A549 (cell line): ENCODE measurements around the gene EPHB4. TPM values are rescaled to one million over a fixed set of nuclear protein-coding genes. Genes with fewer than 3 reads are reported as not detected.

ENCODE experiments used
- ATAC-seq, 2 experiments: fragments of 200-7000 bp in 1 of 2; fragments of >200 bp in 1 of 2; cut with Nextera tagmentation in 1 of 2; cut with Tn5 transposase in 1 of 2; 3 replicates each; pipeline versions ENCODE4 v1.8.0 to v1.9.1; 2018 to 2020; ENCODE audit warnings: mild to moderate bottlenecking in 1 of 2, moderate library complexity in 1 of 2
- CTCF ChIA-PET: fragments of 300-600 bp; sonication (Branson Sonifier 250); formaldehyde crosslinking; extraction: SDS; loops from one replicate; lab custom pipeline; 2021; ENCODE audit warnings: antibody characterized with exemption, inconsistent platforms; lab: Yijun Ruan, JAX
- POLR2A ChIA-PET: fragments of 350-600 bp; formaldehyde crosslinking; extraction: SDS; loops from one replicate; lab custom pipeline; 2021; ENCODE audit warnings: antibody characterized with exemption, inconsistent platforms; lab: Yijun Ruan, JAX
- DNase-seq, 2 experiments: peaks; one replicate each; pipeline versions ENCODE4 v3.0.0 to v3.0.0-alpha.2; 2011 to 2016; ENCODE audit warnings: low read depth in 1 of 2, low spot score in 1 of 2
- FAIRE-seq: peaks from 2 replicates; lab custom pipeline; 2011; peaks lifted over from hg19 to GRCh38; lab: Jason Lieb, UNC
- H3K27ac ChIP-seq, 2 experiments: fragments of >200 bp; sonication (Bioruptor Twin); formaldehyde crosslinking; 3 replicates each; pipeline ENCODE4 v1.5.1; 2016 to 2017
- H3K4me1 ChIP-seq: fragments of >200 bp; sonication (Bioruptor Twin); formaldehyde crosslinking; 3 replicates; pipeline ENCODE4 v1.6.1; 2016
- H3K4me2 ChIP-seq: fragments of >200 bp; sonication (Bioruptor Twin); formaldehyde crosslinking; 3 replicates; pipeline ENCODE4 v1.6.1; 2016
- H3K4me3 ChIP-seq: fragments of >200 bp; sonication (Bioruptor Twin); formaldehyde crosslinking; 3 replicates; pipeline ENCODE4 v1.5.1; 2016
- H3K9me3 ChIP-seq: fragments of >200 bp; sonication (Bioruptor Twin); formaldehyde crosslinking; 3 replicates; pipeline ENCODE4 v1.6.1; 2016
- CBX2 ChIP-seq: fragments of 200-600 bp; sonication (generic); IDR thresholded peaks from 2 replicates; pipeline ENCODE4 v1.6.1; 2016; ENCODE audit warnings: low read depth, mild to moderate bottlenecking, borderline replicate concordance
- CHD2 ChIP-seq: fragments of 150-350 bp; IDR thresholded peaks from 2 replicates; pipeline ENCODE4 v1.6.1; 2014; ENCODE audit warnings: low read length; ENCODE audit not compliant: partially characterized antibody
- CHD4 ChIP-seq: fragments of 200-600 bp; sonication (generic); IDR thresholded peaks from 2 replicates; pipeline ENCODE4 v1.6.1; 2016; ENCODE audit warnings: antibody characterized with exemption, mild to moderate bottlenecking, borderline replicate concordance
- EHF ChIP-seq: fragments of 250-450 bp; sonication (Bioruptor Pico); IDR thresholded peaks from 2 replicates; pipeline ENCODE4 v1.5.0; 2020; ENCODE audit warnings: mild to moderate bottlenecking
- ESRRA ChIP-seq: fragments of 150-350 bp; IDR thresholded peaks from 2 replicates; pipeline ENCODE4 v1.6.1; 2014; ENCODE audit warnings: mild to moderate bottlenecking, low read length, borderline replicate concordance
- FOSL2 ChIP-seq, 2 experiments: fragments of 450-650 bp in 1 of 2; fragments of >200 bp in 1 of 2; sonication (Bioruptor Twin) in 1 of 2; formaldehyde crosslinking; IDR thresholded peaks; 2 replicates each; pipeline versions ENCODE4 v1.5.0 to v1.6.1; 2016 to 2020; ENCODE audit warnings: mild to moderate bottlenecking in 1 of 2, moderate library complexity in 1 of 2
- HEYL ChIP-seq: fragments of 250-450 bp; sonication (Bioruptor Pico); IDR thresholded peaks from 2 replicates; pipeline ENCODE4 v1.8.0; 2021; ENCODE audit warnings: mild to moderate bottlenecking, moderate library complexity
- HOXB5 ChIP-seq: fragments of 250-450 bp; sonication (Bioruptor Pico); IDR thresholded peaks from 2 replicates; pipeline ENCODE4 v1.5.0; 2020; ENCODE audit warnings: mild to moderate bottlenecking, moderate library complexity
- JUN ChIP-seq, 2 experiments: fragments of >200 bp; sonication (Bioruptor Twin); formaldehyde crosslinking; IDR thresholded peaks; 2 replicates in 1 of 2; 3 replicates in 1 of 2; pipeline ENCODE4 v1.6.1; 2016 to 2017
- KDM1A ChIP-seq: fragments of 200-600 bp; sonication (generic); IDR thresholded peaks from 2 replicates; pipeline ENCODE4 v1.6.1; 2016; ENCODE audit warnings: low read depth, mild to moderate bottlenecking
- NPAS2 ChIP-seq: fragments of 250-450 bp; sonication (Bioruptor Pico); IDR thresholded peaks from 2 replicates; pipeline ENCODE4 v1.8.0; 2022; ENCODE audit warnings: mild to moderate bottlenecking, moderate library complexity, borderline replicate concordance
- NR3C1 ChIP-seq: fragments of >200 bp; sonication (Bioruptor Twin); formaldehyde crosslinking; IDR thresholded peaks from 3 replicates; pipeline ENCODE4 v1.6.1; 2017
- PHF8 ChIP-seq: fragments of 200-600 bp; sonication (generic); IDR thresholded peaks from 2 replicates; pipeline ENCODE4 v1.6.1; 2016; ENCODE audit warnings: low read depth, mild to moderate bottlenecking, antibody characterized with exemption, moderate library complexity, borderline replicate concordance
- POLR2A ChIP-seq: IDR thresholded peaks from 2 replicates; pipeline ENCODE4 v1.6.1; 2012; ENCODE audit warnings: mild to moderate bottlenecking, low read length
- RAD21 ChIP-seq, 2 experiments: fragments of >200 bp in 1 of 2; sonication (Bioruptor Twin) in 1 of 2; formaldehyde crosslinking in 1 of 2; IDR thresholded peaks in 1 of 2; conservative IDR thresholded peaks in 1 of 2; 2 replicates in 1 of 2; 3 replicates in 1 of 2; pipeline ENCODE4 v1.6.1; 2012 to 2018; ENCODE audit warnings: inconsistent platforms in 1 of 2
- RCOR1 ChIP-seq: fragments of 150-350 bp; IDR thresholded peaks from 2 replicates; pipeline ENCODE4 v1.6.1; 2014; ENCODE audit warnings: antibody characterized with exemption, low read length, low read depth
- RNF2 ChIP-seq: fragments of 200-600 bp; sonication (generic); IDR thresholded peaks from 2 replicates; pipeline ENCODE4 v1.6.1; 2016; ENCODE audit warnings: low read depth, mild to moderate bottlenecking, antibody characterized with exemption, moderate library complexity, borderline replicate concordance
- SMC3 ChIP-seq: fragments of >200 bp; sonication (Bioruptor Twin); formaldehyde crosslinking; IDR thresholded peaks from 3 replicates; pipeline ENCODE4 v1.6.1; 2018; ENCODE audit warnings: inconsistent platforms
- ZC3H11A ChIP-seq: fragments of 450-650 bp; IDR thresholded peaks from 2 replicates; pipeline ENCODE4 v1.6.1; 2014; ENCODE audit warnings: antibody characterized with exemption, mild to moderate bottlenecking
- ZNF302 ChIP-seq: fragments of 250-450 bp; sonication (Bioruptor Pico); IDR thresholded peaks from 2 replicates; pipeline ENCODE4 v1.9.0; 2021; ENCODE audit warnings: inconsistent platforms, mild to moderate bottlenecking, moderate library complexity
- ZSCAN20 ChIP-seq: fragments of 250-450 bp; sonication (Bioruptor Pico); IDR thresholded peaks from 2 replicates; pipeline ENCODE4 v1.8.0; 2022; ENCODE audit warnings: mild to moderate bottlenecking, moderate library complexity
- WGBS: methylation state at CpG from one replicate; pipeline ENCODE4 v1.1.6; 2017; ENCODE audit errors: missing lambda C conversion rate; 5-methylcytosine and 5-hydroxymethylcytosine counted together
- polyA minus RNA-seq: library from RNA; depleted of rRNA, polyadenylated mRNA; stranded (reverse); fragments of >200 nt; gene quantifications from 2 replicates; pipeline ENCODE4 v1.2.3, GENCODE V29; 2011; rRNA and poly(A)+ RNA removed
- polyA plus RNA-seq, 4 experiments: library from polyadenylated mRNA; depleted of rRNA in 3 of 4; stranded (reverse); fragments of >200 nt; fragmentation: RNase III in 1 of 4; extraction: RNeasy Plus Mini Kit Qiagen cat#74134 plus additional on column Dnase treatment in 1 of 4; gene quantifications; 2 replicates in 3 of 4; 3 replicates in 1 of 4; pipeline ENCODE4 v1.2.3, GENCODE V29; 2011 to 2017
- TF ChIP-seq, protein P1 (sequence below): fragments of 450-650 bp; IDR thresholded peaks from 2 replicates; pipeline ENCODE4 v1.6.1; 2014; ENCODE audit warnings: antibody characterized with exemption
- TF ChIP-seq, protein P2 (sequence below): fragments of >200 bp; sonication (Bioruptor Twin); formaldehyde crosslinking; IDR thresholded peaks from 2 replicates; pipeline ENCODE4 v1.6.1; 2016
- TF ChIP-seq, protein P3 (sequence below): fragments of 250-450 bp; sonication (Bioruptor Pico); IDR thresholded peaks from 2 replicates; pipeline ENCODE4 v1.5.0; 2020; ENCODE audit warnings: low read depth, mild to moderate bottlenecking, moderate library complexity
- TF ChIP-seq, protein P4 (sequence below): IDR thresholded peaks from 2 replicates; pipeline ENCODE4 v1.6.1; 2012
- TF ChIP-seq, protein P5 (sequence below): fragments of 250-450 bp; sonication (Bioruptor Pico); IDR thresholded peaks from 2 replicates; pipeline ENCODE4 v1.5.0; 2021; ENCODE audit warnings: mild to moderate bottlenecking, moderate library complexity, borderline replicate concordance
- TF ChIP-seq, protein P6 (sequence below): fragments of 200-600 bp; sonication (generic); IDR thresholded peaks from 2 replicates; pipeline ENCODE4 v1.6.1; 2016; ENCODE audit warnings: antibody characterized with exemption, mild to moderate bottlenecking, moderate library complexity
- TF ChIP-seq, protein P7 (sequence below): IDR thresholded peaks from 2 replicates; pipeline ENCODE4 v1.6.1; 2012

The EPHB4 gene
- polyA plus RNA-seq (2011; rRNA removed) (37.8 and 40.5 TPM in 2 replicates), polyA plus RNA-seq (2017; fragmentation: RNase III; extraction: RNeasy Plus Mini Kit Qiagen cat#74134 plus additional on column Dnase treatment) (25.7 to 32.9 TPM (median 30.4 TPM) in 3 replicates), polyA minus RNA-seq (51.3 and 67.1 TPM in 2 replicates)
- polyA plus RNA-seq (2012; cell fraction: cytosol; rRNA removed) = 30.1 and 30.9 TPM in 2 replicates
- 69.4 and 86.9 TPM in 2 replicates for polyA plus RNA-seq (2012; cell fraction: nucleus; rRNA removed)

DNA sequence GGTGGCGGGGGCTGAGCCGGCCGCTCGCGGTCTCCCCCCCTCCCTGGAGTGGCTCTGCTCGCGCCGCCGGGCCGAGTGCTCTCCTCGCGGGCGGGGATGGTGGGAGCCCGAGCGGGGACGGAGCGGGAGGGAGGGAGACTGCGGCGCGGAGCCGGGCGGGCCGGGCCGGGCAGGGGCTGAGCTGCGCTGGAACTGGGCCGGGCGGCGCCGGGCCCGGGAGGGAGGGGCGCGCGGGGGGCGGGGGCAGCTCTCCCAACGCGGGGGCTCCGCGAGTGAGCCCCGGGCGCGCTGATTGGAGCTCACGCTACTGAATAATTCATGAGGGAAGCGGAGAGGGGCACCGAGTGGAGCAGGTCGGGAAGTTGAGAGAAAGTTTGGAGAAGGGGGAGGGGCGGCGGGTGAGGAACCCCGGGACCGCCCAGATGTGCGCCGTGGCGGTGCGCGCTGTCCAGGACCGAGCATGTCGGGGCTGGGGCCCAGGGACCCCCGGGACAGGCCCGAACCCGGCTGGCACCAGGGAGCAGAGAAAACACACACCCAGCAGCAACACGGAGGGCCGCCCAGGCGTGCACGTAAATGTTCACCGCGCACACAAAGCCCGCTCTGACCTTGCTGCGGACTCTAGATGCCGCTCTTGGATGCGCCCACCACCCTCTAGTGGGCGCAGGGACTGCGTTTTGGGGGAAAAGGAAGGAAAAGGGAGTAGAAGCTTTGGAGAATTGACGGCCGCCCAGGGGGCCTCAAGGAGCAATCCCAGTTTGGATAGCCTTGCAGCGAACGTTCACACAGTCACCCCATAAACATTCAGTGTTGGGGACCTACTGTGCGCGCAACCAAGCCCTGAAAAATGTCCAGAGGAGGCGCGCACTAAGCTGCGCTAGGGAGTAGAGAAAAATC lies at the start of gene EPHB4:
Gene EPHB4, minus strand, starts transcription at position 194 of the 897 bp plus-strand sequence. CDS start 493 bp downstream, outside the sequence.
- peak; percentile 73 to 91 for DNase-seq
- peak within 1 kb of the TSS; percentile 99 for H3K27ac ChIP-seq
- peak; percentile 84 to 92 for ATAC-seq
- ChIA-PET CTCF (interaction anchor here (0.8 to 18.3 kb wide), 27 partner anchors 8 to 338 kb away, joined by 3 to 317 read pairs (median 4); partner anchors contain the start of genes EPO, POP7, SLC12A9 and VGF), POLR2A (interaction anchor here (0.6 to 2.2 kb wide), 13 partner anchors 8 to 122 kb away, joined by 3 to 26 read pairs (median 6); partner anchors contain the start of genes POP7, SLC12A9, SRRT and UFSP1)
- no peak for FAIRE-seq
- peak within 1 kb of the TSS; percentile 100 for H3K4me3 ChIP-seq
- no peaks in the 10 kb centered on the region for H3K9me3 ChIP-seq
- WGBS = 6% methylated on average over 34 of the region's 80 CpGs
- peaks cover 30% of the 10 kb centered on the region; the same call in 2 of the 3 replicates for H3K4me1 ChIP-seq
- peak within 1 kb of the TSS; percentile 98 for H3K4me2 ChIP-seq
- TF ChIP-seq, protein P1, sequence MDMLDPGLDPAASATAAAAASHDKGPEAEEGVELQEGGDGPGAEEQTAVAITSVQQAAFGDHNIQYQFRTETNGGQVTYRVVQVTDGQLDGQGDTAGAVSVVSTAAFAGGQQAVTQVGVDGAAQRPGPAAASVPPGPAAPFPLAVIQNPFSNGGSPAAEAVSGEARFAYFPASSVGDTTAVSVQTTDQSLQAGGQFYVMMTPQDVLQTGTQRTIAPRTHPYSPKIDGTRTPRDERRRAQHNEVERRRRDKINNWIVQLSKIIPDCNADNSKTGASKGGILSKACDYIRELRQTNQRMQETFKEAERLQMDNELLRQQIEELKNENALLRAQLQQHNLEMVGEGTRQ = no peak
- TF ChIP-seq ZNF302 (no peak), HEYL (CRISPR knock-in tag) (no peak), CHD2 (no peak), RNF2 (no peak), SMC3 (peak; percentile 44), ZC3H11A (no peak), NPAS2 (CRISPR knock-in tag) (no peak), ZSCAN20 (CRISPR knock-in tag) (no peak), POLR2A (peak; percentile 75), RAD21 (conservative IDR thresholded peaks at IDR 0.05 in 1 of 2, IDR thresholded peaks at IDR 0.05 in 1 of 2) (peak; percentile 41 to 51), PHF8 (peak; percentile 47; the same call in 1 of the 2 replicates), ESRRA (no peak), NR3C1 (no peak), EHF (CRISPR knock-in tag) (no peak), KDM1A (no peak), CHD4 (no peak), FOSL2 (IDR thresholded peaks at IDR 0.05) (no peak), FOSL2 (CRISPR knock-in tag; IDR thresholded peaks at IDR 0.05) (no peak), HOXB5 (CRISPR knock-in tag) (no peak), RCOR1 (no peak), CBX2 (no peak), JUN (IDR thresholded peaks at IDR 0.05) (peak; percentile 25 to 50; a peak in 2 of 5 replicates)
- TF ChIP-seq, protein P2, sequence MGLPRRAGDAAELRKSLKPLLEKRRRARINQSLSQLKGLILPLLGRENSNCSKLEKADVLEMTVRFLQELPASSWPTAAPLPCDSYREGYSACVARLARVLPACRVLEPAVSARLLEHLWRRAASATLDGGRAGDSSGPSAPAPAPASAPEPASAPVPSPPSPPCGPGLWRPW = no peak
- TF ChIP-seq, protein P3, sequence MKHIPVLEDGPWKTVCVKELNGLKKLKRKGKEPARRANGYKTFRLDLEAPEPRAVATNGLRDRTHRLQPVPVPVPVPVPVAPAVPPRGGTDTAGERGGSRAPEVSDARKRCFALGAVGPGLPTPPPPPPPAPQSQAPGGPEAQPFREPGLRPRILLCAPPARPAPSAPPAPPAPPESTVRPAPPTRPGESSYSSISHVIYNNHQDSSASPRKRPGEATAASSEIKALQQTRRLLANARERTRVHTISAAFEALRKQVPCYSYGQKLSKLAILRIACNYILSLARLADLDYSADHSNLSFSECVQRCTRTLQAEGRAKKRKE (CRISPR knock-in tag) = no peak
- TF ChIP-seq, protein P4, sequence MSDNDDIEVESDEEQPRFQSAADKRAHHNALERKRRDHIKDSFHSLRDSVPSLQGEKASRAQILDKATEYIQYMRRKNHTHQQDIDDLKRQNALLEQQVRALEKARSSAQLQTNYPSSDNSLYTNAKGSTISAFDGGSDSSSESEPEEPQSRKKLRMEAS = peak; percentile 67; the same call in 1 of the 2 replicates
- TF ChIP-seq, protein P5, sequence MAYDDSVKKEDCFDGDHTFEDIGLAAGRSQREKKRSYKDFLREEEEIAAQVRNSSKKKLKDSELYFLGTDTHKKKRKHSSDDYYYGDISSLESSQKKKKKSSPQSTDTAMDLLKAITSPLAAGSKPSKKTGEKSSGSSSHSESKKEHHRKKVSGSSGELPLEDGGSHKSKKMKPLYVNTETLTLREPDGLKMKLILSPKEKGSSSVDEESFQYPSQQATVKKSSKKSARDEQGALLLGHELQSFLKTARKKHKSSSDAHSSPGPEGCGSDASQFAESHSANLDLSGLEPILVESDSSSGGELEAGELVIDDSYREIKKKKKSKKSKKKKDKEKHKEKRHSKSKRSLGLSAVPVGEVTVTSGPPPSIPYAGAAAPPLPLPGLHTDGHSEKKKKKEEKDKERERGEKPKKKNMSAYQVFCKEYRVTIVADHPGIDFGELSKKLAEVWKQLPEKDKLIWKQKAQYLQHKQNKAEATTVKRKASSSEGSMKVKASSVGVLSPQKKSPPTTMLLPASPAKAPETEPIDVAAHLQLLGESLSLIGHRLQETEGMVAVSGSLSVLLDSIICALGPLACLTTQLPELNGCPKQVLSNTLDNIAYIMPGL (CRISPR knock-in tag) = no peak
- TF ChIP-seq, protein P6, sequence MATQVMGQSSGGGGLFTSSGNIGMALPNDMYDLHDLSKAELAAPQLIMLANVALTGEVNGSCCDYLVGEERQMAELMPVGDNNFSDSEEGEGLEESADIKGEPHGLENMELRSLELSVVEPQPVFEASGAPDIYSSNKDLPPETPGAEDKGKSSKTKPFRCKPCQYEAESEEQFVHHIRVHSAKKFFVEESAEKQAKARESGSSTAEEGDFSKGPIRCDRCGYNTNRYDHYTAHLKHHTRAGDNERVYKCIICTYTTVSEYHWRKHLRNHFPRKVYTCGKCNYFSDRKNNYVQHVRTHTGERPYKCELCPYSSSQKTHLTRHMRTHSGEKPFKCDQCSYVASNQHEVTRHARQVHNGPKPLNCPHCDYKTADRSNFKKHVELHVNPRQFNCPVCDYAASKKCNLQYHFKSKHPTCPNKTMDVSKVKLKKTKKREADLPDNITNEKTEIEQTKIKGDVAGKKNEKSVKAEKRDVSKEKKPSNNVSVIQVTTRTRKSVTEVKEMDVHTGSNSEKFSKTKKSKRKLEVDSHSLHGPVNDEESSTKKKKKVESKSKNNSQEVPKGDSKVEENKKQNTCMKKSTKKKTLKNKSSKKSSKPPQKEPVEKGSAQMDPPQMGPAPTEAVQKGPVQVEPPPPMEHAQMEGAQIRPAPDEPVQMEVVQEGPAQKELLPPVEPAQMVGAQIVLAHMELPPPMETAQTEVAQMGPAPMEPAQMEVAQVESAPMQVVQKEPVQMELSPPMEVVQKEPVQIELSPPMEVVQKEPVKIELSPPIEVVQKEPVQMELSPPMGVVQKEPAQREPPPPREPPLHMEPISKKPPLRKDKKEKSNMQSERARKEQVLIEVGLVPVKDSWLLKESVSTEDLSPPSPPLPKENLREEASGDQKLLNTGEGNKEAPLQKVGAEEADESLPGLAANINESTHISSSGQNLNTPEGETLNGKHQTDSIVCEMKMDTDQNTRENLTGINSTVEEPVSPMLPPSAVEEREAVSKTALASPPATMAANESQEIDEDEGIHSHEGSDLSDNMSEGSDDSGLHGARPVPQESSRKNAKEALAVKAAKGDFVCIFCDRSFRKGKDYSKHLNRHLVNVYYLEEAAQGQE = no peak
- TF ChIP-seq, protein P7, sequence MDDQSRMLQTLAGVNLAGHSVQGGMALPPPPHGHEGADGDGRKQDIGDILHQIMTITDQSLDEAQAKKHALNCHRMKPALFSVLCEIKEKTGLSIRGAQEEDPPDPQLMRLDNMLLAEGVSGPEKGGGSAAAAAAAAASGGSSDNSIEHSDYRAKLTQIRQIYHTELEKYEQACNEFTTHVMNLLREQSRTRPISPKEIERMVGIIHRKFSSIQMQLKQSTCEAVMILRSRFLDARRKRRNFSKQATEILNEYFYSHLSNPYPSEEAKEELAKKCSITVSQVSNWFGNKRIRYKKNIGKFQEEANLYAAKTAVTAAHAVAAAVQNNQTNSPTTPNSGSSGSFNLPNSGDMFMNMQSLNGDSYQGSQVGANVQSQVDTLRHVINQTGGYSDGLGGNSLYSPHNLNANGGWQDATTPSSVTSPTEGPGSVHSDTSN = no peak
